HepG2 (cell line): ENCODE measurements around the gene KCNH6. TPM values are rescaled to one million over a fixed set of nuclear protein-coding genes. Genes with fewer than 3 reads are reported as not detected.

ENCODE experiments used
- AGO1 ChIP-seq: fragments of 200-400 bp; formaldehyde crosslinking; IDR thresholded peaks from 2 replicates; pipeline ENCODE4 v1.6.1; 2017; ENCODE audit warnings: mild to moderate bottlenecking, low read depth, low read length, moderate library complexity; ENCODE audit not compliant: poor library complexity, severe bottlenecking
- ARID2 ChIP-seq: sonication (generic); formaldehyde crosslinking; IDR thresholded peaks from 2 replicates; pipeline ENCODE4 v1.8.1; 2022; ENCODE audit warnings: mild to moderate bottlenecking, missing genetic modification reagents, borderline replicate concordance
- BRCA1 ChIP-seq: sonication (generic); formaldehyde crosslinking; IDR thresholded peaks from 2 replicates; pipeline ENCODE4 v1.4.0; 2020; ENCODE audit warnings: missing genetic modification reagents
- DPF2 ChIP-seq: sonication (generic); formaldehyde crosslinking; IDR thresholded peaks from 2 replicates; pipeline ENCODE4 v1.4.0; 2020; ENCODE audit warnings: mild to moderate bottlenecking, low read depth, missing genetic modification reagents, borderline replicate concordance
- EP300 ChIP-seq, 3 experiments: sonication (generic) in 1 of 3; formaldehyde crosslinking in 1 of 3; IDR thresholded peaks; 2 replicates each; pipeline versions ENCODE4 v1.5.1 to v1.6.1; 2011 to 2020; ENCODE audit warnings: low read depth in 2 of 3, low read length in 2 of 3, borderline replicate concordance in 1 of 3, improper control_type of control experiment in 1 of 3, mild to moderate bottlenecking in 1 of 3, missing genetic modification reagents in 1 of 3, moderate library complexity in 1 of 3
- ERF ChIP-seq: IDR thresholded peaks from 2 replicates; pipeline ENCODE4 v1.6.1; 2018; ENCODE audit warnings: missing biosample characterization, missing genetic modification reagents
- KDM2A ChIP-seq: sonication (generic); formaldehyde crosslinking; IDR thresholded peaks from 2 replicates; pipeline ENCODE4 v1.4.0; 2020; ENCODE audit warnings: low read depth, missing genetic modification reagents, borderline replicate concordance
- KDM5A ChIP-seq: fragments of 200-600 bp; sonication (generic); IDR thresholded peaks from 2 replicates; pipeline ENCODE4 v1.7.0; 2018; ENCODE audit warnings: antibody characterized with exemption, mild to moderate bottlenecking, low read length, borderline replicate concordance
- KLF13 ChIP-seq: sonication (generic); formaldehyde crosslinking; IDR thresholded peaks from 2 replicates; pipeline ENCODE4 v1.4.0; 2020; ENCODE audit warnings: mild to moderate bottlenecking, missing genetic modification reagents
- MAF1 ChIP-seq: sonication (generic); formaldehyde crosslinking; IDR thresholded peaks from 2 replicates; pipeline ENCODE4 v1.5.0; 2020; ENCODE audit warnings: missing genetic modification reagents, borderline replicate concordance
- MEF2D ChIP-seq: sonication (generic); formaldehyde crosslinking; IDR thresholded peaks from 2 replicates; pipeline ENCODE4 v1.5.1; 2020; ENCODE audit warnings: mild to moderate bottlenecking, missing genetic modification reagents
- NR2F1 ChIP-seq, 2 experiments: fragments of 450-650 bp in 1 of 2; formaldehyde crosslinking in 1 of 2; IDR thresholded peaks; 2 replicates each; pipeline versions ENCODE4 v1.5.0 to v1.6.1; 2016 to 2020; ENCODE audit warnings: mild to moderate bottlenecking in 1 of 2, missing compliant biosample characterization in 1 of 2, missing genetic modification reagents in 1 of 2, moderate library complexity in 1 of 2
- PHF21A ChIP-seq: sonication (generic); formaldehyde crosslinking; IDR thresholded peaks from 2 replicates; pipeline ENCODE4 v1.5.0; 2020; ENCODE audit warnings: mild to moderate bottlenecking, missing genetic modification reagents
- SETDB1 ChIP-seq: sonication (generic); formaldehyde crosslinking; IDR thresholded peaks from 2 replicates; pipeline ENCODE4 v1.5.1; 2020; ENCODE audit warnings: missing genetic modification reagents, mild to moderate bottlenecking, borderline replicate concordance
- ZFP1 ChIP-seq: IDR thresholded peaks from 2 replicates; pipeline ENCODE4 v1.6.1; 2016
- ZNF225 ChIP-seq: sonication (generic); formaldehyde crosslinking; IDR thresholded peaks from 2 replicates; pipeline ENCODE4 v1.4.0; 2020; ENCODE audit warnings: mild to moderate bottlenecking, missing genetic modification reagents
- ZNF333 ChIP-seq: sonication (generic); formaldehyde crosslinking; IDR thresholded peaks from 2 replicates; pipeline ENCODE4 v1.4.0; 2020; ENCODE audit warnings: mild to moderate bottlenecking, missing genetic modification reagents, borderline replicate concordance
- ZNF468 ChIP-seq: sonication (generic); formaldehyde crosslinking; IDR thresholded peaks from 2 replicates; pipeline ENCODE4 v1.8.0; 2022; ENCODE audit warnings: mild to moderate bottlenecking, moderate library complexity, missing genetic modification reagents
- ZNF512B ChIP-seq: sonication (generic); formaldehyde crosslinking; IDR thresholded peaks from 2 replicates; pipeline ENCODE4 v1.5.1; 2020; ENCODE audit warnings: missing genetic modification reagents, mild to moderate bottlenecking, borderline replicate concordance
- ZNF570 ChIP-seq: sonication (generic); formaldehyde crosslinking; IDR thresholded peaks from 2 replicates; pipeline ENCODE4 v1.4.0; 2020; ENCODE audit warnings: mild to moderate bottlenecking, missing genetic modification reagents, borderline replicate concordance
- ZNF670 ChIP-seq: sonication (generic); formaldehyde crosslinking; IDR thresholded peaks from 2 replicates; pipeline ENCODE4 v1.8.0; 2022; ENCODE audit warnings: mild to moderate bottlenecking, missing genetic modification reagents, borderline replicate concordance
- ZNF766 ChIP-seq: sonication (generic); formaldehyde crosslinking; IDR thresholded peaks from 2 replicates; pipeline ENCODE4 v1.5.0; 2020; ENCODE audit warnings: missing genetic modification reagents, borderline replicate concordance
- ZNF816 ChIP-seq: sonication (generic); formaldehyde crosslinking; IDR thresholded peaks from 2 replicates; pipeline ENCODE4 v1.8.0; 2022; ENCODE audit warnings: missing genetic modification reagents, mild to moderate bottlenecking, borderline replicate concordance
- ZSCAN22 ChIP-seq: sonication (generic); formaldehyde crosslinking; IDR thresholded peaks from 2 replicates; pipeline ENCODE4 v1.4.0; 2020; ENCODE audit warnings: mild to moderate bottlenecking, missing genetic modification reagents
- ZUFSP ChIP-seq: sonication (generic); formaldehyde crosslinking; IDR thresholded peaks from 2 replicates; pipeline ENCODE4 v1.9.0; 2021; ENCODE audit warnings: missing genetic modification reagents, mild to moderate bottlenecking, borderline replicate concordance
- polyA plus RNA-seq, 8 experiments: library from polyadenylated mRNA; depleted of rRNA in 3 of 8; stranded (reverse) in 7 of 8; unstranded in 1 of 8; fragments of >200 nt; fragmentation: Illumina TruSeq in 4 of 8; extraction: Trizol in 4 of 8; gene quantifications; 2 replicates each; pipeline versions ENCODE4 v1.2.1 to v1.2.3, GENCODE V29; 2011 to 2016; ENCODE audit warnings: low read depth in 4 of 8, missing spikeins in 1 of 8, mixed read lengths in 1 of 8; ENCODE audit not compliant: insufficient read depth in 1 of 8
- total RNA-seq, 5 experiments: library from RNA; depleted of rRNA; stranded (reverse); fragments of >200 nt; fragmentation: Illumina TruSeq; extraction: Trizol; gene quantifications; 2 replicates each; pipeline ENCODE4 v1.2.3, GENCODE V29; 2016; ENCODE audit warnings: low read depth in 1 of 5

KCNH6 gene
- total and polyA plus RNA-seq, 2 of the 13 experiments (the other 11 are each of a cell fraction or from before 2014, with no cell fraction given) = 0.05 to 0.18 TPM

- TF ChIP-seq DPF2 (CRISPR knock-in tag) (no peak), AGO1 (no peak), MEF2D (CRISPR knock-in tag) (peak; percentile 56; the same call in 1 of the 2 replicates), ZNF225 (CRISPR knock-in tag) (no peak; the same call in 1 of the 2 replicates), ZNF816 (CRISPR knock-in tag) (no peak), ZNF512B (CRISPR knock-in tag) (no peak), MAF1 (CRISPR knock-in tag) (no peak), KDM5A (no peak), ZNF766 (CRISPR knock-in tag) (no peak), SETDB1 (CRISPR knock-in tag) (no peak), ZNF670 (CRISPR knock-in tag) (no peak), NR2F1 (CRISPR knock-in tag; IDR thresholded peaks at IDR 0.05) (no peak), KLF13 (CRISPR knock-in tag) (no peak), PHF21A (CRISPR knock-in tag) (no peak), KDM2A (CRISPR knock-in tag) (peak; percentile 89), ZNF333 (CRISPR knock-in tag) (no peak), ZNF468 (CRISPR knock-in tag) (no peak), ZUFSP (CRISPR knock-in tag) (no peak), ERF (CRISPR knock-in tag) (peak; percentile 64; the same call in 1 of the 2 replicates), ZFP1 (CRISPR knock-in tag) (no peak), EP300 (IDR thresholded peaks at IDR 0.05; ENCODE audit: low read depth in 2 of 2, low read length in 2 of 2) (no peak), EP300 (CRISPR knock-in tag; IDR thresholded peaks at IDR 0.05; ENCODE audit: borderline replicate concordance) (no peak), BRCA1 (no peak), ARID2 (CRISPR knock-in tag) (no peak), ZSCAN22 (CRISPR knock-in tag) (no peak), ZNF570 (CRISPR knock-in tag) (no peak)
Measured at GRCh38 chr17:63478814-63479494, 44.2 kb upstream of the KCNH6 start (continued).
